ENCODE results near the gene F13A1.

DNA sequence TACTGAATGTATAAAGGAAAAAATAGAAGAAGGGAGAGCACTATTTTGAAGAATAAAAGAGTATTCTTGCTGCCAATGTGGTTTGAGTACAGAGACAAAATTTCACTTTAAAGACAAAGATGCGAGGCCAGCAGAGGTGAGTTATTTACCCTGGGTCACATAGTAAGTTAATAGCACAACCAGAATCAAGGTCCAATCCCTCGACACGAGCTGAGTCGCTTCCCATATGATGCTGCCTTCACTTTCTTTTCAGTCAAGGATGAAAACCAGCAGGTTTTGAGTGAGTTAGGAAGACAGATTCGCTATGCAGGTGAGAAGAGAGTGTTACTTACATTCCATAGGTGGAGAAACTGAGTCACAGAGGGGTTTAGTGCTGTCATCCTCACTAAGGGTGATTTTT, 75.8 kb downstream of the F13A1 start:
- TF ChIP-seq POLR2AphosphoS5 (IDR thresholded peaks at IDR 0.05) (no peak), EP300 (IDR thresholded peaks at IDR 0.05) (no peak), POLR2A (IDR thresholded peaks at IDR 0.05) (no peak)

Data from suprapubic skin (tissue), 4 donors.